HG03520 (cell line): ENCODE results near the gene CD68.

ENCODE experiments used
- ATAC-seq: cut with Tn5 transposase; IDR thresholded peaks from one replicate; pipeline ENCODE4 v1.9.1; 2021; ENCODE audit warnings: mild to moderate bottlenecking, moderate library complexity; ENCODE audit not compliant: unreplicated experiment

Gene CD68, protein sequence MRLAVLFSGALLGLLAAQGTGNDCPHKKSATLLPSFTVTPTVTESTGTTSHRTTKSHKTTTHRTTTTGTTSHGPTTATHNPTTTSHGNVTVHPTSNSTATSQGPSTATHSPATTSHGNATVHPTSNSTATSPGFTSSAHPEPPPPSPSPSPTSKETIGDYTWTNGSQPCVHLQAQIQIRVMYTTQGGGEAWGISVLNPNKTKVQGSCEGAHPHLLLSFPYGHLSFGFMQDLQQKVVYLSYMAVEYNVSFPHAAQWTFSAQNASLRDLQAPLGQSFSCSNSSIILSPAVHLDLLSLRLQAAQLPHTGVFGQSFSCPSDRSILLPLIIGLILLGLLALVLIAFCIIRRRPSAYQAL

DNA sequence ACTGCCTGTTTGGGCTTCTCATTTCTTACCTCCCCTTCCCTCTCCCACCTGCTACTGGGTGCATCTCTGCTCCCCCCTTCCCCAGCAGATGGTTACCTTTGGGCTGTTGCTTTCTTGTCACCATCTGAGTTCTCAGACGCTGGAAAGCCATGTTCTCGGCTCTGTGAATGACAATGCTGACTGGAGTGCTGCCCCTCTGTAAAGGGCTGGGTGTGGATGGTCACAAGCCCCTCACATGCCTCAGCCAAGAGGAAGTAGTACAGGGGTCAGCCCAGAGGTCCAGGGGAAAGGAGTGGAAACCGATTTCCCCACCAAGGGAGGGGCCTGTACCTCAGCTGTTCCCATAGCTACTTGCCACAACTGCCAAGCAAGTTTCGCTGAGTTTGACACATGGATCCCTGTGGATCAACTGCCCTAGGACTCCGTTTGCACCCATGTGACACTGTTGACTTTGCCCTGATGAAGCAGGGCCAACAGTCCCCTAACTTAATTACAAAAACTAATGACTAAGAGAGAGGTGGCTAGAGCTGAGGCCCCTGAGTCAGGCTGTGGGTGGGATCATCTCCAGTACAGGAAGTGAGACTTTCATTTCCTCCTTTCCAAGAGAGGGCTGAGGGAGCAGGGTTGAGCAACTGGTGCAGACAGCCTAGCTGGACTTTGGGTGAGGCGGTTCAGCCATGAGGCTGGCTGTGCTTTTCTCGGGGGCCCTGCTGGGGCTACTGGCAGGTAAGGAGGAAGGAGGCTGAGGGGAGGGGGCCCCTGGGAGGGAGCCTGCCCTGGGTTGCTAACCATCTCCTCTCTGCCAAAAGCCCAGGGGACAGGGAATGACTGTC, at the start of gene CD68:
Gene CD68, plus strand, starts transcription at position 638 of the 833 bp plus-strand sequence. Its CDS starts 40 bp downstream, at position 678.
- no peak for ATAC-seq

DNA sequence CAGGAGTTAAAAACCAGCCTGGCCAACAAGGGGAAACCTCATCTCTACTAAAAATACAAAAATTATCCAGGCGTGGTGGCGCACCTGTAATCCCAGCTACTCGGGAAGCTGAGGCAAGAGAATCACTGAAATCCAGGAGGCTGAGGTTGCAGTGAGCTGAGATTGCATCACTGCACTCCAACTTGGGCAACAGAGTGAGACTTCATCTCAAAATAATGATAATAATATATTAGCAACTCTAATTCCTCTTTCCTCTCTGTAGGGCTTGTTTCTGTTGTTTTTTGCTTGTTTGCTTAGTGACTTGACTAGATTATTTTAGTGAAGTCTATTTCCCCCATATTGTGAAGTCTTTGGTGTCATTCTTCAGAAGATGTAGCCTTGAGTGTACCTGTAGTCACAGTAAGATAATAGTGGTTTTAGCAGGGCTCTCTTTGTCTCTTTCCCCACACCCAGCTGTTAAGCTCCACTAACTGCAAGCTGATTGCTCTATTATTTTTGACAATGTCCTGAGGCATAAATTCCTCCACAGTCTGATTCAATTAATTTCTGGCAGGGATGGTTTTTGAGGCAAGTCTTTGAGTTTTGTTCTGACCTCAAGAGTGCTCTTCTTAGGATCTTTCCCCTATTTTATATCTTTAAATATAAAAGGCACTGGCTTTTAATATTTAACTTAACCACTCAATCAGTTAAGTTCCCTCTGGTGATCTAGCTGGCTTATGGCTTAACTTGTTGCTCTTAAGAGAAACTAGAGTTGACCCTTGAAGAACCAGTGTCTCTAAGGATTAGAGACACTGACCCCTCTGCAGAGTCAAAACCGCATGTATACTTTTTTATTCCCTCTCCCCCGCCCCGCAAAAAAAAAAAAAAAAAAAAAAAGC, 49.2 kb upstream of the CD68 start:
- no peak for ATAC-seq

DNA sequence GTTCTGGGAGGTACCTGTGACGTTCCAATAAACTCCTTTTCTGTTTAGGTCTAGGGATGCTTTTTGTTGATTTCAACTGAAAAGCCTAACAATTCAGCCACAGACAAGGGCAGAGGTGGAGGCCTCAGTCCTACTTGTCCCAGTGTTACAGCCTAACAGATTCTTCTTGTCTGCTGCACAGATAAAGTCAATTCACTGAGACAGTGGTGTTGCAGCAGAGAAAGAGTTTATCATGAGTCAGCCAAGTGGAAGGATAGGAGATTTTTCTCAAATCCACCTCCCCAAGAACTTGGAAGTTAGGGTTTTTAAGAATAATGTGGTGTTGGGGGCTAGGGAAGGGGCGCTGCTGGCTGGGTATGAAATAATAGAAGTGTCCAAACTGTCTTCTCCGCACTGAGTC, 41.4 kb upstream of the CD68 start:
- ATAC-seq = no peak

DNA sequence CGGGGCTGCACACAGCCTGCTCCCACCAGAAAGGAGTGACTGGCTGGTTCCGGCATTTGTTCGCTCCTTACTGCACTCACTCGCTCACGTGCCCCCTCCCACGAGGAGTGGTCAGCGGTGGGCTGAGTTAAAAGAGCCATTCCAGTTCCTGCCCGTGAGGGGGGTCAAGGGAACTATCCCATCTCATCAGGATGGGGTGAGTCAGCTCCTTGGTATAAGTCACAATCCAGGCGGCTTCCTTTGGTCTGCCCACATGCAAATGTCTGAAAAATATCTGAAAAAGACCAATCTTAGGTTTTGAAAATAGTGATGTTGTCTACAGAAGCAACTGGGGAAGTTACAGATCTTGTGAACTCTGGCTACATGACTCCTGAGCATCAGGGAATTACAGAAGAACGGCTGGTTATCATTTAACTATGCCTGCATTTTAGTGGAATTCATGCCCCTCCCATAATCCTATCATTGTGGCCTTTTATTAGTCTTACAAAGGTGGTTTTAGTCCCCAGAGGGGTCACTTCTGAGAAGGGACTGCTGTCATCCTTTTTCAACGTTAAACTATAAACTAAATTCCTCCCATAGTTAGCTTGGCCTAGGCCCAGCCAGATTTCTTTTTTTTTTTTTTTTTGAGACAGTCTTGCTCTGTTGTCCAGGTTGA, 40.4 kb upstream of the CD68 start:
- no peak for ATAC-seq

DNA sequence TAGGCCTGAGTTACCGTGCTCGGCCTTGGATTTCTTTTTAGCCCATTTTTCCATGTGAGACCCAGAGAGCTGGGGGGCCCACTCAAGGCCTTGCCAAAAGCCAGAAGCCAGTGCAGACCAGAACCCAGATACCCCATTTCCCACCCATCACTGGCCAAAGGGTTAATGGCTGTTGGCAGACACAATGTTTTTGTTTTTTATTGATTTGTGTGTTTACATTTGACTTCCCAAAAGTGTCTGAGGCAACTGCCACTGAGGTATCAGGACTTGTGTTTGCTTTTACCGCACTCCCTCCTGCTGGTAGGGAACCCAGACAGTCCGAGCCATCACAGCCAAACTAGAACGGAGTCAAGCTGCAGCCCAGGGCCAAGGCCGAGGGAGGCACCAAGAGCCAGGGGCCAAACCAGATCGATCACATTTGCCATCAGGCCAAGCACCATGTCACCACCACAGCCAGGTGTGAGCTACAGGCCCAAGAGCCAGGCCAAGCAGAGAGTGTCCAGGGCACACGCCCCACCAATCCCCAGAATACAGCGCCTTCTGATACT, 38.3 kb upstream of the CD68 start:
- no peak for ATAC-seq

DNA sequence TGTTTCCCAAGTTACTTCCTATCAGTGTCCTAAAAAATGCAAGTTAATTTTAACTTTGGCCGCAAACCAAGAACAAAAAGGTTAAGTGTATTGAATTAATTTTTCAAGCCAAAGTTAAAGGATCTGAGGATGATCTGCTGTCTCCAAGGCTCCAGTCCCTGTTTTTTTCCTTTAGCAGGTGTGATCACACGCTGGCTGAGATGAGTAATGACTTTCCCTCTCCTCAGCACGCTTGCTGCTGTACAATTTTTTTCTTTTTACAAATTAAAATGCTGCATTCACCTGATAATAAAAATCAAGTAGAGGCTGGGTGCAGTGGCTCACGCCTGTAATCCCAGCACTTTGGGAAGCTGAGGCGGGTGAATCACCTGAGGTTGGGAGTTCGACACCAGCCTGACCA, 34.5 kb upstream of the CD68 start:
- no peak for ATAC-seq

DNA sequence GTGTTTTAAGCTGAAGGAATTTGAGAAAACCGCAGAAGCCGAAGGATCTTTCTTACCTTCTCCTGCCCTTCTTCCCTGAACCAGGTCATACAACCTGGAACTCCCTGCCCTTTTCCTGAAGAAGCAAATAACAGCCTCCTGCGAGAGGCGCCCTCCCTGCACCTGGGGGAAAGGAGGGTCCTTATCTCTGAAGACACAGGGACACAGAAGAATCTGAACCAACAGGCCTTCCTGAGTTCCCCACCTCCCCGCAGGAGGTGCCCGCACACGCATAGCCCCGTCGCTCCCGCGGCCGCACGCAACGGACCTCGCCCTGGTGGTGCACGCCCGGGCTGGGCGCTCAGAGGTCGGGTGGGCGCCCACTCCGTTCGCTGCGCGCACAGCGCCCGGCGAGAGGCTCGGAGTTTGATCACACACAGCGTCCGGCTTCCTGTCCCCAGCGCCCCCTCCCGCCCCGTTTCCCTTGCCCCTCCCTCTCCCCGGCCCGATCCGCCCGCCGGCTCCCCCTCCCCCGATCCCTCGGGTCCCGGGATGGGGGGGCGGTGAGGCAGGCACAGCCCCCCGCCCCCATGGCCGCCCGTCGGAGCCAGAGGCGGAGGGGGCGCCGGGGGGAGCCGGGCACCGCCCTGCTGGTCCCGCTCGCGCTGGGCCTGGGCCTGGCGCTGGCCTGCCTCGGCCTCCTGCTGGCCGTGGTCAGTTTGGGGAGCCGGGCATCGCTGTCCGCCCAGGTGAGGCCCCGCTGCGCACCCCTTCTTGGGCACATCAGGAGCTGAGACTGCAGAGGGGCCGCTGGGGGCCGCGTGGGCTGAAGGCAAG, 30.6 kb upstream of the CD68 start, which contains the start of gene TNFSF12:
Gene TNFSF12, plus strand, starts transcription at position 474 of the 816 bp plus-strand sequence. Its CDS starts 96 bp downstream, at position 570.
- ATAC-seq = no peak

DNA sequence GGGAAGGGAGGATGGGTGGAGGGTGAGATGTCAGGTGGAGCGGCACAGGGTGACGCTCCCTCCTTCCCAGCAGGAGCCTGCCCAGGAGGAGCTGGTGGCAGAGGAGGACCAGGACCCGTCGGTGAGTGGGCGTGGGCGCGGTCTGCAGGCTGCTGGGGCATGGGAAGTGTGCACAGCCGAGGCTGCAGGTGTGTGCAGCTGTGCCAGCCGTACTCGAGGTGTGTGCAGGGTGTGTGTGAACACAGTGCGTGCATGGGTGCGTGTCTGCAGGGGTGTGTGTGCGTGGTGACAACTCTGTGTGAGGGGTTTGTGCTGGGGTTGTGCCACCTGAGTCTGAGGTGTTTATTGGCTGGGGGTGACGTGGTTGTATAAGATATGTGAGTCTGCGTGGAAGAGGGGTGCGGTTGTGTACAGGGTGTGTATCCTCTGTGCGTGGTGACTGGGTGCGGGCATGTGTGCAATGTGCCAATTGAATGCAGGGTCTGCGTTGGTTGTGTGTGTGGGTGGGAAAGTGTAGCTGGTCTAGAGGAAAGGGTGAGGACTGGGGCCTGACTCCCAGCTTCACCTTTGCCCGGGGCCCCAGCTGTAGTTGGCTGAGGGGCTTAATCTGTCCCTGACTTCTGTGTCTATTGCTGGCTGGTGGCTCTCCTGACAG, 29.9 kb upstream of the CD68 start:
- ATAC-seq = no peak

DNA sequence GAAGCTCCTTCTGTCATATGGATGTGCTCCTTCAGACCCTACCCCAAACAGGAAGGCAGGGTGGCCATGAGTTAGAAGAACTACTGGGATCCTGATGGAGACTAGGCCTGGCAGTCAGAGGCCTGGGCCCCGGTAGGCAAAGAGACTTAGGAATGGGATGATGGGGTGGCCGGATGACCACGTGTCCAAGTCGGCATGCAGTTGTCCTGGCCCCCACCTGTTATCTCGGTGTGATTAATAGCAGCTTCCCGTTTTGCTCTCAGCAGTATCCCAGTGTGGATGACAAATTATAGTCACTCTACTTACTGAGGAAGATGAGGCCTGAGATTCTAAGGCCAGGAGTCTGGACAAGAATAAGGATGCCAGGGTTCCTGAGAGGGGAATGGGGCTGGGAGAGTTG, 29.1 kb upstream of the CD68 start:
- no peak for ATAC-seq

DNA sequence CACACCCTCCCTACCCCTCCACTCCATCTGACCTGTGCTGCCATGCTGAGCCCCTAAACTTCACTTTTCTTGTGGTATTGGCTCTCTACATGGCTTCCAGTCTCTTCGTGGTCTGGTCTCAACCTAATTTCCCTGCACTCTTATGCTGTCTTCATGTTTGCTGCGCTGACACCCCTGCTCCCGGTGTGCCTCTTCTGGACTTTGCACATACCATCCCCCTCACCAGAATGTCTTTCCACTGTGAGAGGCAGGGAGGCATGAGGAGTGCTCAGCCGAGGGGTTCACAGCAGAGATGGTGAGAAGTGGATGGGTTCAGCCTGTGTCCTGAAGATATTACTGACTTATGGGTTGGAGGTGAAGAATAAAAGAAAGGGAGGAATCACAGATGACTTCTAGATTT, 28.0 kb upstream of the CD68 start:
- ATAC-seq = no peak

DNA sequence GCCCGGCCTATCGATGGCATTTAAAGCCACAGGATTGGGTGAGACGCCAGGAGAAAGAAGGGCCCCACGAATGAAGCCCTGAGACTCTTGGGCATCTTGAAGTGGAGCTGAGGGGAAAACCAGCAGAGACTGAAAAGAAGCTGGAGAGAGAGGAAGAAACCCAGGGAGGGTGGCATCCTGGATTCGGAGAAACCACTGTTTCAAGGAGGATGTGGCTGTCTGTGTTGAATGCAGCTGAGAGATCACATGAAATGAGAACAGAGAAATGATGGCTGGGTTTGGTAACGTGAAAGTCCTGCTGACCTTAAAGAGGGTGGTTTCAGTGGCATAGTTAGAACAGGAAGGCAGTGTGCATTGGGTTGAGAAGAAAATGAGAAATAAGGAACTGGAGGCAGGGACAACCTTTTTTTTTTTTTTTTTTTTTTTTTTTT, 26.8 kb upstream of the CD68 start:
- no peak for ATAC-seq

DNA sequence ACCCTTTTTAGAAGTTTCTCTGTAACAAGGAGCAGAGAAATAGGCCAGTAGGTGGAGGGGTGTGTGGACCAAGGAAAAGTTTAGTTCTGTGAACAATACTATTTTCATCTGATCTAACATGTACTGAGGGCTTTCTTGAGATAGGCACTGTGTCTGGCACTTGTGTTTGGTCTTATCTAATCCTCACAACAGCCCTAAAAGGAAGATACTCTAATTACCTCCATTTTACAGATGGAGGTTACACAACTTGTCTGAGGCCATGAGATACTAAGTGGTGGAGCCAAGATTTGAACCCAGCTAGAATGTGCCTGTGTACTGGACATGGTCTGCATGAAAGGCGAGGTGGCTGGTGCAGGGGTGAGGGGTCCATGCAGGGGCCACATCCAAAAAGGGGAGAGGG, 26.1 kb upstream of the CD68 start:
- ATAC-seq = no peak

DNA sequence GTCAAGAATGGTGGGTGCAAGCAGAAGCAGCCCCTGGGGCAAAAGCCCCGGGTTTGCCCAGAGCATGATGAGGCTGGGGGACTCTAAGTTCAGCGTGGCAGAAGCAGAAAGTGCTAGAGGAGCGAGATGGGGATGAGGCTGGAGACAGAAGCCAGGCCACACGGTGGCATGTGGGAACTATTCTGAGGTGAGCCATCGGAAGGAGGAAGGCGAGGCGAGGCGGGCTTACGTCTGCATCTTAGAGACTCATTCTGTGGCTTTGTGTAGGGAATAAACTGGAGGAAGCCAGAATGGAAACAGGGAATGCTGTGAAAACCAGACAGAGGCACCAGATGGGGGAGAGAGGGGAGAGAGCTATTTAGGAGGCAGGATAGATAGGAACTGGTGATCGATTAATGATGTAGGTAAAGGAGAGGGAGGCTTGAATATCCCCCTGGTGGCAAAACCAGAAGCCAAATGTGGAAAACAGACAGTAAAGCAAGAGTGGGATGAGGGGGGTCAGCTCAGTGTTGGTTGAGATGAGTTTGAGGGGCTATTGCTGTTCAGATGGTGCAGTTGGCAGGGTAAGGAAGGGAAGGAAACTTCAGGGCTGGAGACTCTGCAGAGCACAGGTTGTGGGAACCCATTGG, 24.0 kb upstream of the CD68 start:
- no peak for ATAC-seq

DNA sequence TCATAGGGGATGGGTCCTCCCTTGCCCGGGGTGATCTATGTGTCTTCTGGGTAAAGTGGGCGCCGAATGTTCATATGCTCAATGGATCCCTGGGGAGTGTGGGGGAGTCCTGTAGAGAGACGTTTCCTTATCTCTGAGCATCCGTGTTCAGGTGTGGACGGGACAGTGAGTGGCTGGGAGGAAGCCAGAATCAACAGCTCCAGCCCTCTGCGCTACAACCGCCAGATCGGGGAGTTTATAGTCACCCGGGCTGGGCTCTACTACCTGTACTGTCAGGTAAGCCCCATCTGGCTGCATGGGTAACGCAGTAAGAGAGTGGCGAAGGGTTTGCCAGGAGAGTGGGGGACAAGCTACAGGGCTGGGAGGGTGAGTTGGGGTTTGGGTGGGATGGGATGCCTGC, 22.8 kb upstream of the CD68 start:
- no peak for ATAC-seq

DNA sequence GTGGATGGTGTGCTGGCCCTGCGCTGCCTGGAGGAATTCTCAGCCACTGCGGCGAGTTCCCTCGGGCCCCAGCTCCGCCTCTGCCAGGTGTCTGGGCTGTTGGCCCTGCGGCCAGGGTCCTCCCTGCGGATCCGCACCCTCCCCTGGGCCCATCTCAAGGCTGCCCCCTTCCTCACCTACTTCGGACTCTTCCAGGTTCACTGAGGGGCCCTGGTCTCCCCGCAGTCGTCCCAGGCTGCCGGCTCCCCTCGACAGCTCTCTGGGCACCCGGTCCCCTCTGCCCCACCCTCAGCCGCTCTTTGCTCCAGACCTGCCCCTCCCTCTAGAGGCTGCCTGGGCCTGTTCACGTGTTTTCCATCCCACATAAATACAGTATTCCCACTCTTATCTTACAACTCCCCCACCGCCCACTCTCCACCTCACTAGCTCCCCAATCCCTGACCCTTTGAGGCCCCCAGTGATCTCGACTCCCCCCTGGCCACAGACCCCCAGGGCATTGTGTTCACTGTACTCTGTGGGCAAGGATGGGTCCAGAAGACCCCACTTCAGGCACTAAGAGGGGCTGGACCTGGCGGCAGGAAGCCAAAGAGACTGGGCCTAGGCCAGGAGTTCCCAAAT, 22.2 kb upstream of the CD68 start:
- no peak for ATAC-seq

DNA sequence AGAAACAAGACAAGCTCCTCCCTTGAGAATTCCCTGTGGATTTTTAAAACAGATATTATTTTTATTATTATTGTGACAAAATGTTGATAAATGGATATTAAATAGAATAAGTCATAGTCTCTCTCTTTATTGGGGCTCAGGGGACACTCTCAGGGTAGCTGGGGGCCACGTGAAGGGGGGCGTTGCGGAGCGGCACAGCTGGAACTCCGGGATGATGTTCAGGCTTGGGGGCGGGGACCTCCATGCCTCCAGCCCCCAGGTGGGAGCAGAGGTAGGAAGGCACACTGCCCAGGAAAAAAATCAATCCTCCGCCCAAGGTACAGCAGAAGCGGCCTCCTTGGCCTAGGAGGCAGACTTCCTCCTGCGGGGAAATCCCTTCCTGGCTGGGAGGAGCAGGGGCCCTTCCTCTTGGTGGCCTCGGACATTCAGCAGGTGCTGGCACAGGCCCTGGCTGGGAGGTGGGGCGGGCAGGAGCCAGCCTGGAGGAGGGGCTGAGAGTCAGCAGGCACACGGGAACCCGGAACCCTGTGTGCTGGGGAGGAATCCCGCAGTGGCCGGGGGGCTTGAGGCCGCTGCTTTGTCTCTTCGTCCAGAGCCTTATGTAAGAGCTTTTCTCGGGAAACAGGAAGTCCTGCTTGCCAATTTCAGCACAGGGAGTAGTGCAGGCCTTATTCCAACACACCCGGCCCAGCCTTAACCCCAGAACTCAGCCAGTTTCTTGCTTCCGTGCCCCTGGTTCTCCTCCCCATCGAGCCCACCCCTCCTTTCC, 21.5 kb upstream of the CD68 start:
- ATAC-seq = no peak
